K562 (cell line): Measurements from ENCODE around the gene NEK1. TPM values are rescaled to one million over a fixed set of nuclear protein-coding genes. Genes with fewer than 3 reads are reported as not detected.

ENCODE experiments used
- ARID1B ChIP-seq: fragments of 450-650 bp; IDR thresholded peaks from 2 replicates; pipeline ENCODE4 v1.6.1; 2016; ENCODE audit warnings: antibody characterized with exemption, mild to moderate bottlenecking, inconsistent platforms
- CHD4 ChIP-seq: fragments of 200-600 bp; sonication (generic); IDR thresholded peaks from 3 replicates; pipeline ENCODE4 v1.6.1; 2012; ENCODE audit warnings: low read depth, mild to moderate bottlenecking, mixed read lengths, low read length, inconsistent platforms; ENCODE audit not compliant: insufficient read depth, insufficient replicate concordance, poor library complexity, severe bottlenecking
- CUX1 ChIP-seq: fragments of 200-800 bp; sonication (Bioruptor generic); IDR thresholded peaks from 2 replicates; pipeline ENCODE4 v1.6.1; 2016; ENCODE audit warnings: missing genetic modification characterization, missing compliant biosample characterization
- DPF2 ChIP-seq: fragments of 450-650 bp; IDR thresholded peaks from 2 replicates; pipeline ENCODE4 v1.6.1; 2016
- ERF ChIP-seq: fragments of 450-650 bp; formaldehyde crosslinking; IDR thresholded peaks from 2 replicates; pipeline ENCODE4 v1.4.0; 2020; ENCODE audit warnings: mild to moderate bottlenecking, mixed read lengths
- FOSL1 ChIP-seq: fragments of 200-800 bp; sonication (Bioruptor generic); conservative IDR thresholded peaks from 2 replicates; pipeline ENCODE4 v1.6.1; 2016; ENCODE audit warnings: missing genetic modification characterization, missing compliant biosample characterization
- FOXO4 ChIP-seq: fragments of 450-650 bp; formaldehyde crosslinking; IDR thresholded peaks from 2 replicates; pipeline ENCODE4 v1.4.0; 2020; ENCODE audit warnings: mild to moderate bottlenecking, moderate library complexity
- MAFF ChIP-seq: IDR thresholded peaks from 2 replicates; pipeline ENCODE4 v1.6.1; 2012; ENCODE audit warnings: low read length, improper control_type of control experiment
- MEIS2 ChIP-seq: fragments of 450-650 bp; IDR thresholded peaks from 2 replicates; pipeline ENCODE4 v1.6.1; 2014; ENCODE audit warnings: mild to moderate bottlenecking; ENCODE audit not compliant: partially characterized antibody
- MLLT1 ChIP-seq, 2 experiments: fragments of 450-650 bp; IDR thresholded peaks; 2 replicates each; pipeline ENCODE4 v1.6.1; 2016
- NFE2L1 ChIP-seq: fragments of 450-650 bp; IDR thresholded peaks from 2 replicates; pipeline ENCODE4 v1.6.1; 2016; ENCODE audit warnings: missing genetic modification characterization, low read depth, mild to moderate bottlenecking, missing compliant biosample characterization, moderate library complexity, borderline replicate concordance
- NFIC ChIP-seq: fragments of 450-650 bp; IDR thresholded peaks from 2 replicates; pipeline ENCODE4 v1.6.1; 2017; ENCODE audit warnings: mild to moderate bottlenecking, inconsistent platforms
- NKRF ChIP-seq: fragments of 450-650 bp; IDR thresholded peaks from 2 replicates; pipeline ENCODE4 v1.6.1; 2016; ENCODE audit warnings: borderline replicate concordance
- SP1 ChIP-seq: sonication (generic); formaldehyde crosslinking; IDR thresholded peaks from 2 replicates; pipeline ENCODE4 v1.8.1; 2022; ENCODE audit warnings: mild to moderate bottlenecking, missing genetic modification reagents
- TRIM28 ChIP-seq: fragments of 450-650 bp; IDR thresholded peaks from 2 replicates; pipeline ENCODE4 v1.6.1; 2017
- ZC3H4 ChIP-seq: sonication (generic); formaldehyde crosslinking; IDR thresholded peaks from 2 replicates; pipeline ENCODE4 v1.9.0; 2021; ENCODE audit warnings: missing genetic modification reagents, borderline replicate concordance
- ZNF644 ChIP-seq: fragments of 200-800 bp; sonication (Bioruptor generic); IDR thresholded peaks from 2 replicates; pipeline ENCODE4 v1.6.1; 2016; ENCODE audit warnings: low read depth, missing genetic modification characterization, missing compliant biosample characterization
- polyA plus RNA-seq, 8 experiments: library from polyadenylated mRNA; depleted of rRNA in 4 of 8; stranded (reverse) in 5 of 8; unstranded in 3 of 8; fragments of >200 nt; fragmentation: Nextera tagmentation in 2 of 8; fragmentation: Illumina TruSeq in 1 of 8; extraction: Ambion mirVana in 2 of 8; extraction: Trizol in 1 of 8; gene quantifications; 2 replicates each; pipeline versions ENCODE4 v1.2.1 to v1.2.3, GENCODE V29; 2011 to 2014; ENCODE audit warnings: inconsistent platforms in 1 of 8, missing spikeins in 1 of 8
- total RNA-seq, 7 experiments: library from RNA; depleted of rRNA in 6 of 7; stranded (reverse); fragments of >200 nt in 6 of 7; fragmentation: Illumina TruSeq in 2 of 7; extraction: Trizol in 2 of 7; gene quantifications; 2 replicates each; pipeline versions ENCODE4 v1.2.1 to v1.2.3, GENCODE V29; 2011 to 2021; ENCODE audit warnings: low replicate concordance in 1 of 7

NEK1 gene
- total and polyA plus RNA-seq, 9 of the 15 experiments (the other 6 are each of a cell fraction or from before 2014, with no cell fraction given), result 6.2 to 15.7 (median 10.3) TPM

DNA sequence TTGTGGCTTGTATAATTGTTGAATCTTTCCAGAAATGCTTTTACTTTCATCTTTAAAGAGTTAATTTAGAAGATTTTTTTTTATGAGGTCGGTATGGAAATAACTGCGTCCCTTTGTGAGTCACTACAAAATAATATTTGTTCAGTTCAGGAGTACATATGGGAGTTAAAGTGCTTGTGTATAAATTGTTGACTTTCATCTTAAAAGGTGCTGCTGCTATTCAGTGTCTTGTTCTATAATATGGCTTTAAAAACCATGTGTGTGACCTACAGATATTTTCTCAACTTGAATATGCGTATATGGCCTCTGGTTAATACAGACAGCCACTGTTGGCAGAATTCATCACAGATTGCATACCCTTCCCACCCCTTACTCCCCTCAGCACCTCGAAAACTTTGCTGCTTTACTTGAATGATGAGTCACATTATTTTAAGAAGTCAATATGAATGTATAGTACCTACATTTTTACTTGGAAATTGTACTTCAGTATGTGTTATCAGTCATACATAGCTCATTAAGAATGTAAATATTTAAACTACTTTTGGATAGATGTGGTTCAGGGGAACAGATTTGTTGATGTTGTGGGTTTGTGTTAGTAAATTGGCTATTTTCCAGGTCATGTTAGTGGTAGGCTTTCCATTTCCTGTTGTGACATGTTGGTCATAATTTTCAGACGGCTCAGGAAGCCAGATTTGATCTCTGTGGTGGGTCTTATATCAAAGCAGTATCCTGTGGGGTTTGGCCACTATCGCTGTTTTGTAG lies 9.5 kb upstream of the NEK1 start (continued):
- peak in 1 of 2 experiments; percentile 60; a peak in 1 of 4 replicates for TF ChIP-seq MLLT1 (IDR thresholded peaks at IDR 0.05)
- TF ChIP-seq NFIC, result peak; percentile 96
- 0 out of 2 replicates have a peak, but pooled peaks have one; percentile 21 for TF ChIP-seq NKRF
- no peak for TF ChIP-seq FOXO4 (CRISPR knock-in tag)
- TF ChIP-seq FOSL1 (tag), result peak; percentile 55
- TF ChIP-seq ARID1B, result peak; percentile 72
- no peak for TF ChIP-seq CUX1 (CRISPR knock-in tag)
- no peak for TF ChIP-seq TRIM28
- TF ChIP-seq ERF, result no peak
- TF ChIP-seq SP1 (CRISPR knock-in tag), result 0 out of 2 replicates have a peak, but pooled peaks have one; percentile 15
- TF ChIP-seq ZNF644 (tag), result peak; percentile 13; the same call in 1 of the 2 replicates
- peak; percentile 89 for TF ChIP-seq MEIS2
- no peak for TF ChIP-seq NFE2L1 (tag)
- no peak for TF ChIP-seq ZC3H4 (CRISPR knock-in tag)
- TF ChIP-seq CHD4, result no peak
- no peak for TF ChIP-seq MAFF
- peak; percentile 74 for TF ChIP-seq DPF2
